SK-N-SH treated with all-trans-retinoic acid at 6 μM for 48 hours (cell line): ENCODE measurements around the gene MAML3.

Experiments used
- OSR1 ChIP-seq: fragments of 250-450 bp; sonication (Bioruptor Pico); IDR thresholded peaks from 2 replicates; pipeline ENCODE4 v1.8.0; 2022; ENCODE audit warnings: moderate library complexity, mild to moderate bottlenecking, inconsistent platforms
- POU6F1 ChIP-seq: fragments of 250-450 bp; sonication (Bioruptor Pico); IDR thresholded peaks from 2 replicates; pipeline ENCODE4 v1.8.0; 2021; ENCODE audit warnings: low read depth, mild to moderate bottlenecking, moderate library complexity, borderline replicate concordance

- TF ChIP-seq POU6F1 (CRISPR knock-in tag) = no peak
- TF ChIP-seq OSR1 = no peak
These were observed 384.6 kb downstream of the MAML3 start for GRCh38 chr4:139769364-139769763.
